Tibial artery (tissue), 4 donors: ENCODE results near the gene APP.

Source experiments
- DNase-seq, 2 donors: peaks; one replicate each; pipeline ENCODE4 v3.0.0-alpha.2; 2019
- H3K27ac ChIP-seq, 2 donors: fragments of 200-600 bp; sonication (generic) in 1 of 2; 1 replicate in 1 of 2; 2 replicates in 1 of 2; pipeline ENCODE4 v1.5.1; 2018 to 2019; ENCODE audit warnings: mild to moderate bottlenecking in 1 of 2
- H3K27me3 ChIP-seq, 2 donors: fragments of 200-600 bp; sonication (generic) in 1 of 2; one replicate each; pipeline versions ENCODE4 v1.5.1 to v1.6.0; 2016 to 2019
- H3K36me3 ChIP-seq, 3 donors: fragments of 200-600 bp; sonication (generic) in 2 of 3; one replicate each; pipeline ENCODE4 v1.5.1; 2016 to 2019; ENCODE audit warnings: mild to moderate bottlenecking in 2 of 3
- H3K4me1 ChIP-seq, 4 donors: fragments of 200-600 bp; sonication (generic) in 2 of 4; 1 replicate in 3 of 4; 2 replicates in 1 of 4; pipeline ENCODE4 v1.5.1; 2016 to 2019
- H3K4me3 ChIP-seq, 2 donors: fragments of 200-600 bp; sonication (generic) in 1 of 2; 1 replicate in 1 of 2; 2 replicates in 1 of 2; pipeline ENCODE4 v1.5.1; 2018 to 2019; ENCODE audit warnings: mild to moderate bottlenecking in 2 of 2
- H3K9me3 ChIP-seq, 3 donors: fragments of 200-600 bp; sonication (generic) in 1 of 3; one replicate each; pipeline ENCODE4 v1.5.1; 2016 to 2019
- CTCF ChIP-seq, 2 experiments: fragments of 200-600 bp in 1 of 2; fragments of 450-650 bp in 1 of 2; IDR thresholded peaks; one replicate each; pipeline ENCODE4 v1.5.1; 2017 to 2019; ENCODE audit warnings: antibody characterized with exemption in 2 of 2, mild to moderate bottlenecking in 1 of 2, moderate library complexity in 1 of 2
- intact Hi-C: fragments of 100-400 bp; cut with DNase I; formaldehyde crosslinking; loops from one replicate; pipeline ENCODE4 v1.15.0; 2023; ENCODE audit warnings: low total_unique reads

APP gene

GRCh38 chr21:26047279-26047967, 123.1 kb downstream of the APP start:
- no peak for DNase-seq
- no peak overlapping the region for H3K27ac ChIP-seq
- intact Hi-C loops: no loop called here
- no peak overlapping the region for H3K4me3 ChIP-seq
- H3K27me3 ChIP-seq: no peaks in the 10 kb centered on the region
- no peaks in the 10 kb centered on the region for H3K4me1 ChIP-seq
- TF ChIP-seq CTCF (IDR thresholded peaks at IDR 0.05): no peak
- H3K36me3 ChIP-seq: peaks cover 10 to 36% (median 33%) of the 10 kb centered on the region in 3 donors
- H3K9me3 ChIP-seq: no peaks in the 10 kb centered on the region

DNA sequence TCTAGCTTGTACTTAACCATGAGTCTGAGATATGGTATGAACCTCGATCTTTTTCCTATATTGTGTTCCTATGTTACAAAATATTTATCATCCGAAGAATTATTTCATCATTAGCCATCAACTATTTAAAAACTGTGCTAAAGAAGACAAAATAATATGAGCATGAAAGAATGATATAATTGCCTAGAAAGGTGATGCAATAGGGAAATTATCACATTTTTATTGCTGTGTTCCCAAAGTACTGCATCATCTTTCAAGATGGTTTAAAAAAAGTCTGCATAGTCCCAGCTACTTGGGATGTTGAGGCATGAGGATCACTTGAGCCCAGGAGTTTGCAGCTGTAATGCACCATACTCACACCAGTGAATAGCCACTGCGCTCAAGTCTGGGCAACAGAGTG, 126.7 kb downstream of the APP start:
- Histone ChIP-seq H3K27me3 (no peaks in the 10 kb centered on the region), H3K9me3 (no peaks in the 10 kb centered on the region), H3K4me3 (no peak overlapping the region), H3K4me1 (peaks cover 0 to 7% (median 2%) of the 10 kb centered on the region in 4 donors), H3K27ac (no peak overlapping the region), H3K36me3 (peaks cover 0 to 11% (median 9%) of the 10 kb centered on the region in 3 donors)
- DNase-seq: no peak
- intact Hi-C loops: no loop called here
- TF ChIP-seq CTCF (IDR thresholded peaks at IDR 0.05): no peak

GRCh38 chr21:26042181-26042876, 128.2 kb downstream of the APP start:
- Histone ChIP-seq H3K4me1 (peaks cover 0 to 7% (median 2%) of the 10 kb centered on the region in 4 donors), H3K4me3 (no peak overlapping the region), H3K9me3 (no peaks in the 10 kb centered on the region), H3K36me3 (peaks cover 0 to 6% (median 0%) of the 10 kb centered on the region in 3 donors), H3K27ac (no peak overlapping the region), H3K27me3 (no peaks in the 10 kb centered on the region)
- intact Hi-C loops: no loop called here
- no peak for TF ChIP-seq CTCF (IDR thresholded peaks at IDR 0.05)
- no peak for DNase-seq

DNA sequence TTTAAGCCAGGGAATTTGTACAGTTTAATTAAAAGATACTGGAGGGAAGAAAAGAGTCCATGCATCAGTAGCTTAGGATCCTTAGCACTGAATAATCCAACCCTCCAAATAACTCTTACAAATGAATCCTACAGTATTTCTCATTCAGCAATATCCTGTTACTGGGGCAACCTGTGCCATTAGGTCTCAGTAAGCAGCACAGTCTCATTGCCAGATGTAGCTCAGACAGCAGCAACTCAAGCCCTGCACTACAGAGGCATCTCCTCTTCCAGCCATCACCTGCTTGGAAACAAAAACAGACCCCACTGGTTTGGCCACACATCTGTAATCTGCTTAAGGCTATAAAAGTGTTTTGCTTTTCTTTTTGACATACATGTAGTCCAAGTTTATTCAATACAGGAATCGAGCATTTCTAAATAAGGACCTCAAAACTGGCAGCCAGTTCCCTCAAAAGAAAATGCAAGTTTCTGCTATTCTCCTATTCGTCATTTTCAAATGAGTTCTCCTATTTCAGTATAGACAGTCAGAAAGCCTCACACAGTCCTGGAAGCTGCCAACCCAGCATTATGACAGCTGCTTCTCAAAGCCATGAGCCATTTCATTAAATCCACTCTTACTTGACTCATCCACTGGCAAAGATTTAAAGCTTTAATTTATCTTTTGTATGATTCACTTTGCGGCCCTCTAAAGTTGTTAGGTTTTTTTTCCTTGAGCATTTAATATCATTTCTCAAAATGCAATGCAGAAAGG, 129.0 kb downstream of the APP start:
- Histone ChIP-seq H3K4me3 (no peak overlapping the region), H3K36me3 (peaks cover 0 to 6% (median 0%) of the 10 kb centered on the region in 3 donors), H3K4me1 (peaks cover 0 to 7% (median 2%) of the 10 kb centered on the region in 4 donors), H3K9me3 (no peaks in the 10 kb centered on the region), H3K27ac (no peak overlapping the region), H3K27me3 (no peaks in the 10 kb centered on the region)
- no peak for TF ChIP-seq CTCF (IDR thresholded peaks at IDR 0.05)
- DNase-seq: peak in 1 of 2 donors; percentile 23
- intact Hi-C loops: no loop called here

DNA sequence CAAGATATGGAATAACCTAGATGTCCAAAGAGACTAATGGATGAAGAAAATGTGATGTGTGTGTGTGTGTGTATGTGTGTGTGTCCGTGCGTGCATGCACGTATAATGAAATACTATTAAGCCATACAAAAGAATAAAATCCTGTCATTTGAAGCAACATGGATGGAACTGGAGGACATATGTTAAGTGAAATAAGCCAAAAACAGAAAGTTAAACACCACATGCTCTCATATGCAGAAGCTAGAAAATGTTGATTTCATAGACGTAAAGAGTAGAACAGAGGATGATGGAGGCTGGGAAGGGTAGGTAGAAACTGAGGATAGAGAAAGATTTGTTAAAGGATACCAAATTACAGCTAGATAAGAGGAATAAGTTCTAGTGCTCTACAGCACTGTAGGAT, 133.7 kb downstream of the APP start:
- H3K36me3 ChIP-seq: peaks cover 0 to 5% (median 0%) of the 10 kb centered on the region in 3 donors
- peaks cover 0 to 7% (median 2%) of the 10 kb centered on the region in 4 donors for H3K4me1 ChIP-seq
- intact Hi-C loops: no loop called here
- no peak for TF ChIP-seq CTCF (IDR thresholded peaks at IDR 0.05)
- no peak overlapping the region for H3K4me3 ChIP-seq
- no peak for DNase-seq
- H3K27ac ChIP-seq: no peak overlapping the region
- H3K9me3 ChIP-seq: no peaks in the 10 kb centered on the region
- H3K27me3 ChIP-seq: no peaks in the 10 kb centered on the region
